Smooth muscle cell of the pulmonary artery (primary cell): ENCODE data around the gene ZNF414. TPM values are rescaled to one million over a fixed set of nuclear protein-coding genes. Genes with fewer than 3 reads are reported as not detected.

Experiments used
- total RNA-seq: library from RNA; depleted of rRNA; stranded (reverse); fragments of >200 nt; gene quantifications from 2 replicates; pipeline ENCODE4 v1.2.3, GENCODE V29; 2014

The ZNF414 gene
- total RNA-seq = 6.1 and 7.5 TPM in 2 replicates

GRCh38 chr19:8513687-8514504, at the start of gene ZNF414:
Gene ZNF414, minus strand, starts transcription at chr19:8514167. Its CDS starts 121 bp downstream, at chr19:8514046.

Other genes with a start within 250 kb of the ZNF414 start
- gene CD320, start 205.8 kb downstream of the ZNF414 start, total RNA-seq = 34.2 and 51.4 TPM in 2 replicates
- 19.8 and 31.8 TPM in 2 replicates for gene NDUFA7, start 192.8 kb downstream of the ZNF414 start, total RNA-seq
- 510 and 600 TPM in 2 replicates for gene RPS28, start 192.7 kb downstream of the ZNF414 start, total RNA-seq
- gene KANK3, start 170.9 kb downstream of the ZNF414 start, total RNA-seq = 0.17 and 0.26 TPM in 2 replicates
- gene ANGPTL4, start 150.0 kb downstream of the ZNF414 start, total RNA-seq = 32.2 and 45.7 TPM in 2 replicates
- 107 and 131 TPM in 2 replicates for gene RAB11B, start 123.8 kb downstream of the ZNF414 start, total RNA-seq
- 70.0 and 76.5 TPM in 2 replicates for gene MARCHF2, start 100.9 kb downstream of the ZNF414 start, total RNA-seq
- gene HNRNPM, start 69.2 kb downstream of the ZNF414 start, total RNA-seq = 48.2 and 58.3 TPM in 2 replicates
- gene PRAM1, start 11.5 kb downstream of the ZNF414 start, total RNA-seq = 0.07 and 0.20 TPM in 2 replicates
- gene MYO1F, start 63.3 kb upstream of the ZNF414 start, total RNA-seq = 0.13 TPM in 2 replicates
- 21.6 and 29.1 TPM in 2 replicates for gene ADAMTS10, start 96.5 kb upstream of the ZNF414 start, total RNA-seq
- not detected in 2 replicates for gene NFILZ, start 116.5 kb upstream of the ZNF414 start, total RNA-seq
- not detected in 2 replicates for gene ACTL9, start 184.6 kb upstream of the ZNF414 start, total RNA-seq
- not detected in 2 replicates for gene OR2Z1, start 207.5 kb upstream of the ZNF414 start, total RNA-seq